ENCODE measurements around the gene GPI.

DNA sequence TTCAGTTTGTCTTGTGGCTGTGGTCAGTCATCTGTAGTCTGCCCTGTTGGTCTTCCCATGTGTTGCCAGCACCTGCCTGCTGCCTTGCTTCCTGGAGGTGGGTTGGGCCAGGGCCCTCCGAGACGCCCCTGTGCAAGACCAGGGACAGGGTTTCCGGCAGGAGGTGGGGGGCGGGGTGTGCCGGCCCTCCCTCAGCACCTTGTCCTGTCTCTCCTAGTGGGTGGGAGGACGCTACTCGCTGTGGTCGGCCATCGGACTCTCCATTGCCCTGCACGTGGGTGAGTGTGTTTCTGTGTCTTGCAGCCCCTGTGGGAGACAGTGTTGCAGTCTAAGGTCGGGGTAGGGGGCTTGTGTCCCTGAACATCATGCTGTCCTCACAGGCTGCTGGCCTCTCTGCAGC lies 28.0 kb downstream of the GPI start:
- no peak for TF ChIP-seq JUND (IDR thresholded peaks at IDR 0.05; ENCODE audit: low read length)
- TF ChIP-seq, protein P1, sequence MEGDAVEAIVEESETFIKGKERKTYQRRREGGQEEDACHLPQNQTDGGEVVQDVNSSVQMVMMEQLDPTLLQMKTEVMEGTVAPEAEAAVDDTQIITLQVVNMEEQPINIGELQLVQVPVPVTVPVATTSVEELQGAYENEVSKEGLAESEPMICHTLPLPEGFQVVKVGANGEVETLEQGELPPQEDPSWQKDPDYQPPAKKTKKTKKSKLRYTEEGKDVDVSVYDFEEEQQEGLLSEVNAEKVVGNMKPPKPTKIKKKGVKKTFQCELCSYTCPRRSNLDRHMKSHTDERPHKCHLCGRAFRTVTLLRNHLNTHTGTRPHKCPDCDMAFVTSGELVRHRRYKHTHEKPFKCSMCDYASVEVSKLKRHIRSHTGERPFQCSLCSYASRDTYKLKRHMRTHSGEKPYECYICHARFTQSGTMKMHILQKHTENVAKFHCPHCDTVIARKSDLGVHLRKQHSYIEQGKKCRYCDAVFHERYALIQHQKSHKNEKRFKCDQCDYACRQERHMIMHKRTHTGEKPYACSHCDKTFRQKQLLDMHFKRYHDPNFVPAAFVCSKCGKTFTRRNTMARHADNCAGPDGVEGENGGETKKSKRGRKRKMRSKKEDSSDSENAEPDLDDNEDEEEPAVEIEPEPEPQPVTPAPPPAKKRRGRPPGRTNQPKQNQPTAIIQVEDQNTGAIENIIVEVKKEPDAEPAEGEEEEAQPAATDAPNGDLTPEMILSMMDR (IDR thresholded peaks at IDR 0.05; ENCODE audit: control extremely low read depth in 1 of 3, insufficient read depth in 1 of 3, low read depth in 1 of 3, low read length in 3 of 3) = no peak
- no peak for TF ChIP-seq SUZ12 (IDR thresholded peaks at IDR 0.05; ENCODE audit: low read length)
- no peak for TF ChIP-seq RAD21 (IDR thresholded peaks at IDR 0.05 in 1 of 2, conservative IDR thresholded peaks at IDR 0.05 in 1 of 2; ENCODE audit: low read depth in 2 of 2, low read length in 2 of 2)
- no peak for TF ChIP-seq EGR1 (IDR thresholded peaks at IDR 0.05; ENCODE audit: borderline replicate concordance, low read depth, low read length)
